Stimulated activated memory B cell treated with anti-CD40 and anti-IgM and Interleukin-4, amounts not matched to agents 10 μg/mL and 1 μg/mL and 100 μg/mL, for 72 hours (primary cell): ENCODE data around the gene XXYLT1.
A peak's percentile ranks its signal among the peaks of the same experiment; 100 is the strongest.
"Not testable (repeated sequence)": the region's sequence is repeated elsewhere in the genome, so short reads cannot be mapped to it uniquely, and the experiment has no call there.

Source experiments
- ATAC-seq: fragments of 150-1000 bp; cut with Tn5 transposase; 2 replicates; pipeline ENCODE4 v1.10.0; 2021
- H3K27ac Mint-ChIP-seq: one replicate; pipeline ENCODE4 v1.8.0; 2022; ENCODE audit warnings: mild to moderate bottlenecking, mixed read lengths
- H3K27me3 Mint-ChIP-seq: one replicate; pipeline ENCODE4 v1.8.0; 2022; ENCODE audit warnings: mixed read lengths
- H3K36me3 Mint-ChIP-seq: one replicate; pipeline ENCODE4 v1.8.0; 2022; ENCODE audit warnings: mixed read lengths
- H3K4me1 Mint-ChIP-seq: one replicate; pipeline ENCODE4 v1.8.0; 2022; ENCODE audit warnings: mixed read lengths
- H3K4me3 Mint-ChIP-seq: one replicate; pipeline ENCODE4 v1.8.0; 2022; ENCODE audit warnings: mild to moderate bottlenecking, moderate library complexity, mixed read lengths
- H3K9me3 Mint-ChIP-seq: one replicate; pipeline ENCODE4 v1.8.0; 2022; ENCODE audit warnings: mixed read lengths

The XXYLT1 gene

GRCh38 chr3:195247863-195248189 is 23.1 kb downstream of the XXYLT1 start:
- Mint-ChIP-seq H3K36me3 (peaks cover 23% of the 10 kb centered on the region), H3K4me3 (no peak overlapping the region), H3K9me3 (no peaks in the 10 kb centered on the region), H3K4me1 (peaks cover 34% of the 10 kb centered on the region), H3K27me3 (no peaks in the 10 kb centered on the region), H3K27ac (no peak overlapping the region)
- no peak for ATAC-seq

- Mint-ChIP-seq H3K27me3 (no peaks in the 10 kb centered on the region), H3K27ac (no peak overlapping the region), H3K4me3 (no peak overlapping the region), H3K36me3 (peaks cover 26% of the 10 kb centered on the region), H3K9me3 (no peaks in the 10 kb centered on the region), H3K4me1 (peaks cover 30% of the 10 kb centered on the region)
- no peak for ATAC-seq
These were observed 23.7 kb downstream of the XXYLT1 start for GRCh38 chr3:195247086-195247862.

GRCh38 chr3:195246581-195246995 is 24.4 kb downstream of the XXYLT1 start:
- Mint-ChIP-seq H3K4me3 (no peak overlapping the region), H3K27me3 (no peaks in the 10 kb centered on the region), H3K27ac (no peak overlapping the region), H3K36me3 (peaks cover 32% of the 10 kb centered on the region), H3K9me3 (no peaks in the 10 kb centered on the region), H3K4me1 (peaks cover 27% of the 10 kb centered on the region)
- no peak for ATAC-seq

GRCh38 chr3:195245531-195245951 is 25.4 kb downstream of the XXYLT1 start:
- Mint-ChIP-seq H3K27me3 (no peaks in the 10 kb centered on the region), H3K9me3 (no peaks in the 10 kb centered on the region), H3K4me3 (no peak overlapping the region), H3K36me3 (peaks cover 35% of the 10 kb centered on the region), H3K4me1 (peaks cover 16% of the 10 kb centered on the region), H3K27ac (no peak overlapping the region)
- ATAC-seq: no peak

GRCh38 chr3:195241592-195242355 is 29.2 kb downstream of the XXYLT1 start:
- Mint-ChIP-seq H3K36me3 (peaks cover 42% of the 10 kb centered on the region), H3K27me3 (no peaks in the 10 kb centered on the region), H3K9me3 (peaks cover 9% of the 10 kb centered on the region), H3K27ac (no peak overlapping the region), H3K4me3 (no peak overlapping the region), H3K4me1 (no peaks in the 10 kb centered on the region)
- no peak for ATAC-seq

- no peak overlapping the region for H3K27ac Mint-ChIP-seq
- peaks cover 41% of the 10 kb centered on the region for H3K36me3 Mint-ChIP-seq
- ATAC-seq: no peak
- no peaks in the 10 kb centered on the region for H3K27me3 Mint-ChIP-seq
- H3K9me3 Mint-ChIP-seq: peaks cover 11% of the 10 kb centered on the region
- H3K4me1 Mint-ChIP-seq: no peaks in the 10 kb centered on the region
- no peak overlapping the region for H3K4me3 Mint-ChIP-seq
These were observed 30.0 kb downstream of the XXYLT1 start for GRCh38 chr3:195240939-195241338.

- no peak for ATAC-seq
- Mint-ChIP-seq H3K27me3 (no peaks in the 10 kb centered on the region), H3K4me1 (no peaks in the 10 kb centered on the region), H3K36me3 (peaks cover 34% of the 10 kb centered on the region), H3K27ac (no peak overlapping the region), H3K9me3 (peaks cover 11% of the 10 kb centered on the region), H3K4me3 (no peak overlapping the region)
These were observed 30.7 kb downstream of the XXYLT1 start for GRCh38 chr3:195240171-195240701.

- ATAC-seq: no peak
- H3K4me3 Mint-ChIP-seq: no peak overlapping the region
- no peak overlapping the region for H3K27ac Mint-ChIP-seq
- no peaks in the 10 kb centered on the region for H3K4me1 Mint-ChIP-seq
- peaks cover 34% of the 10 kb centered on the region for H3K36me3 Mint-ChIP-seq
- H3K9me3 Mint-ChIP-seq: peaks cover 11% of the 10 kb centered on the region
- no peaks in the 10 kb centered on the region for H3K27me3 Mint-ChIP-seq
These were observed 31.8 kb downstream of the XXYLT1 start for GRCh38 chr3:195239121-195239520.

- Mint-ChIP-seq H3K27me3 (no peaks in the 10 kb centered on the region), H3K36me3 (peaks cover 34% of the 10 kb centered on the region), H3K4me1 (no peaks in the 10 kb centered on the region), H3K9me3 (peaks cover 11% of the 10 kb centered on the region), H3K27ac (peak overlapping the region; percentile 20), H3K4me3 (no peak overlapping the region)
- no peak for ATAC-seq
These were observed 32.3 kb downstream of the XXYLT1 start for GRCh38 chr3:195238586-195239118.

- H3K27me3 Mint-ChIP-seq: no peaks in the 10 kb centered on the region
- peak overlapping the region; percentile 20 for H3K27ac Mint-ChIP-seq
- peaks cover 34% of the 10 kb centered on the region for H3K36me3 Mint-ChIP-seq
- H3K4me3 Mint-ChIP-seq: no peak overlapping the region
- ATAC-seq: no peak
- peaks cover 11% of the 10 kb centered on the region for H3K9me3 Mint-ChIP-seq
- no peaks in the 10 kb centered on the region for H3K4me1 Mint-ChIP-seq
These were observed 32.8 kb downstream of the XXYLT1 start for GRCh38 chr3:195238081-195238571.

- peaks cover 11% of the 10 kb centered on the region for H3K9me3 Mint-ChIP-seq
- peaks cover 29% of the 10 kb centered on the region for H3K36me3 Mint-ChIP-seq
- no peak overlapping the region for H3K27ac Mint-ChIP-seq
- no peaks in the 10 kb centered on the region for H3K27me3 Mint-ChIP-seq
- no peak for ATAC-seq
- H3K4me1 Mint-ChIP-seq: no peaks in the 10 kb centered on the region
- H3K4me3 Mint-ChIP-seq: no peak overlapping the region
These were observed 34.0 kb downstream of the XXYLT1 start for GRCh38 chr3:195236801-195237570.

- Mint-ChIP-seq H3K36me3 (peaks cover 22% of the 10 kb centered on the region), H3K27ac (no peak overlapping the region), H3K9me3 (peaks cover 11% of the 10 kb centered on the region), H3K4me3 (no peak overlapping the region), H3K27me3 (no peaks in the 10 kb centered on the region), H3K4me1 (no peaks in the 10 kb centered on the region)
- ATAC-seq: no peak
These were observed 34.7 kb downstream of the XXYLT1 start for GRCh38 chr3:195236076-195236798.

GRCh38 chr3:195230244-195230643 is 40.7 kb downstream of the XXYLT1 start:
- Mint-ChIP-seq H3K27me3 (no peaks in the 10 kb centered on the region), H3K36me3 (peaks cover 10% of the 10 kb centered on the region), H3K4me3 (no peak overlapping the region), H3K9me3 (no peaks in the 10 kb centered on the region), H3K27ac (no peak overlapping the region), H3K4me1 (peaks cover 14% of the 10 kb centered on the region)
- ATAC-seq: no peak

GRCh38 chr3:195228886-195229285 is 42.1 kb downstream of the XXYLT1 start:
- not testable (repeated sequence) for H3K27ac Mint-ChIP-seq, ATAC-seq, H3K9me3 Mint-ChIP-seq, H3K27me3 Mint-ChIP-seq, H3K4me3 Mint-ChIP-seq
- Mint-ChIP-seq H3K4me1 (peaks cover 14% of the 10 kb centered on the region), H3K36me3 (peaks cover 10% of the 10 kb centered on the region)
